B cell (primary cell): ENCODE data around the gene RIN3.

Experiments
- EZH2 ChIP-seq: IDR thresholded peaks from 2 replicates; pipeline ENCODE4 v1.6.1; 2012; ENCODE audit warnings: borderline replicate concordance, low read depth, mild to moderate bottlenecking, moderate library complexity, low read length; ENCODE audit not compliant: insufficient read depth, poor library complexity, severe bottlenecking
- TF ChIP-seq, protein P1 (sequence below): fragments of 200-600 bp; IDR thresholded peaks from one replicate; pipeline ENCODE4 v1.8.0; 2022; ENCODE audit warnings: antibody characterized with exemption, mild to moderate bottlenecking

DNA sequence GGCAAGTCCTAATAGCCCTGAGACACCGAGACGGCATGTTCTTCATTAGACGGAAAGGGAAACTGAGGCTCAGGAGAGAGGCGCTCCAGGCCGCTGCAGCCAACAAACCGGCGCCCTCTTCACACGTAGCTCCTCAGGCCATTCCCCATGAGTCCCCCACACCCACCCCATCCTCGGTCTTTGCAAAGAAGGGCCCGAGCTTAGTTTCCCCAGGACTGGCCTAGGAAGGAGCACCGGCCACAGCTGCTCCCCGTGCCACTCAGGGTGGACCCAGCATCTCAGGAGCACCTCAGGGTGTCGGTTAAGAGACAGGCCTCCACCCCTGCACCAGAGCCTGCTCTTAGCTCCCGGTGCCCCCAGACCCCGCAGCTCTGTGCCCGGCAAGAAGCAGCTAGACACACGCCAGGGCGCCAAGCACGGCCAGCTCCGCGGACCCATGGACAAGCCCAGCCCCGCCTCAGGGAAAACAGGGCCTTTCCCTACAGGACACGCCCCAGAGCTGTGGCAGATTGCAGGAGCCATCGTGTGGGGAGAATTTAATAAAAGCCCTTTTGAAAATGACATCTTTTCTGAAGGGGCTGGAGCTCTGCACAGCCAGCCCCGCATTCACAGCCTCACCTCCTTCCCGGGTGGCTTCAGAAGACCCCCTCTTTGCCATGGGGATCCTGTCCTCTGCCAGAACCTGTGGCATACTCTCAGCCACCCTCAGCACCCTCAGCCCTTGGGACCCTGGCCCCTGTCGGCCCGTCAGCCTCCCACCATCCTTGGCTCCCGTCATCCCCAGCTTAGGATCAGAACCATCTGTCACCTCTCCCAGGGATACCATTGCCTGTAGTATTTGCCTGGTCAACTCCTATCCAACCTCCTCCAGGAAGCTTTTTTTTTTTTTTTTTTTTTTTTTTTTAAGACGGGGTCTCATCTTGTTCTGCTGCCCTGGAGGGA, 175.1 kb downstream of the RIN3 start:
- TF ChIP-seq, protein P1, sequence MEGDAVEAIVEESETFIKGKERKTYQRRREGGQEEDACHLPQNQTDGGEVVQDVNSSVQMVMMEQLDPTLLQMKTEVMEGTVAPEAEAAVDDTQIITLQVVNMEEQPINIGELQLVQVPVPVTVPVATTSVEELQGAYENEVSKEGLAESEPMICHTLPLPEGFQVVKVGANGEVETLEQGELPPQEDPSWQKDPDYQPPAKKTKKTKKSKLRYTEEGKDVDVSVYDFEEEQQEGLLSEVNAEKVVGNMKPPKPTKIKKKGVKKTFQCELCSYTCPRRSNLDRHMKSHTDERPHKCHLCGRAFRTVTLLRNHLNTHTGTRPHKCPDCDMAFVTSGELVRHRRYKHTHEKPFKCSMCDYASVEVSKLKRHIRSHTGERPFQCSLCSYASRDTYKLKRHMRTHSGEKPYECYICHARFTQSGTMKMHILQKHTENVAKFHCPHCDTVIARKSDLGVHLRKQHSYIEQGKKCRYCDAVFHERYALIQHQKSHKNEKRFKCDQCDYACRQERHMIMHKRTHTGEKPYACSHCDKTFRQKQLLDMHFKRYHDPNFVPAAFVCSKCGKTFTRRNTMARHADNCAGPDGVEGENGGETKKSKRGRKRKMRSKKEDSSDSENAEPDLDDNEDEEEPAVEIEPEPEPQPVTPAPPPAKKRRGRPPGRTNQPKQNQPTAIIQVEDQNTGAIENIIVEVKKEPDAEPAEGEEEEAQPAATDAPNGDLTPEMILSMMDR, result no peak
- no peak for TF ChIP-seq EZH2
